Breast epithelium (tissue), 3 donors: Measurements from ENCODE around the gene DUSP16.
"Not testable (repeated sequence)": the region's sequence is repeated elsewhere in the genome, so short reads cannot be mapped to it uniquely, and the experiment has no call there.

ENCODE experiments used
- POLR2A ChIP-seq: fragments of 450-650 bp; IDR thresholded peaks from one replicate; pipeline ENCODE4 v1.6.1; 2016; ENCODE audit warnings: antibody characterized with exemption, mild to moderate bottlenecking, moderate library complexity
- TF ChIP-seq, protein P1 (sequence below), 3 donors: fragments of 450-650 bp; IDR thresholded peaks; one replicate each; pipeline ENCODE4 v1.5.1; 2016 to 2017; ENCODE audit warnings: antibody characterized with exemption in 3 of 3, mild to moderate bottlenecking in 3 of 3, moderate library complexity in 3 of 3

DNA sequence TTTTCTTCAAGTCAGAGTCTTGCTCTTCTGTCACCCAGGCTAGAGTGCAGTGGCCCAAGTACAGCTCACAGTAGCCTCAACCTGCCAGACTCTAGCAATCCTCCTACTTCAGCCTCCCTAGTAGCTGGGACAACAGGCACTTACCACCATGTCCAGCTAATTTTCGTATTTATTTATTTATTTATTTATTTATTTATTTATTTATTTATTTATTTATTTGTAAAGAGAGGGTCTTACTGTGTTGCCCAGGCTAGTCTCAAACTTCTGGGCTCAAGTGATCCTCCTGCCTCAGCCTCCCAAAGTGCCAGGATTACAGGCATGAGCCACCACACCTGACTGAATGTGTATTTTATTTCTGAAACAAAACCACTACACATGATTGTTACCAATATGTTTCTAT lies 18.1 kb upstream of the DUSP16 start:
- TF ChIP-seq, protein P1, sequence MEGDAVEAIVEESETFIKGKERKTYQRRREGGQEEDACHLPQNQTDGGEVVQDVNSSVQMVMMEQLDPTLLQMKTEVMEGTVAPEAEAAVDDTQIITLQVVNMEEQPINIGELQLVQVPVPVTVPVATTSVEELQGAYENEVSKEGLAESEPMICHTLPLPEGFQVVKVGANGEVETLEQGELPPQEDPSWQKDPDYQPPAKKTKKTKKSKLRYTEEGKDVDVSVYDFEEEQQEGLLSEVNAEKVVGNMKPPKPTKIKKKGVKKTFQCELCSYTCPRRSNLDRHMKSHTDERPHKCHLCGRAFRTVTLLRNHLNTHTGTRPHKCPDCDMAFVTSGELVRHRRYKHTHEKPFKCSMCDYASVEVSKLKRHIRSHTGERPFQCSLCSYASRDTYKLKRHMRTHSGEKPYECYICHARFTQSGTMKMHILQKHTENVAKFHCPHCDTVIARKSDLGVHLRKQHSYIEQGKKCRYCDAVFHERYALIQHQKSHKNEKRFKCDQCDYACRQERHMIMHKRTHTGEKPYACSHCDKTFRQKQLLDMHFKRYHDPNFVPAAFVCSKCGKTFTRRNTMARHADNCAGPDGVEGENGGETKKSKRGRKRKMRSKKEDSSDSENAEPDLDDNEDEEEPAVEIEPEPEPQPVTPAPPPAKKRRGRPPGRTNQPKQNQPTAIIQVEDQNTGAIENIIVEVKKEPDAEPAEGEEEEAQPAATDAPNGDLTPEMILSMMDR (IDR thresholded peaks at IDR 0.05): not testable (repeated sequence)
- not testable (repeated sequence) for TF ChIP-seq POLR2A
